GM12801 (cell line): ENCODE data around the gene NAGS.

Experiments used
- TF ChIP-seq, protein P1 (sequence below): IDR thresholded peaks from one replicate; pipeline ENCODE4 v1.5.1; 2011; ENCODE audit warnings: control low read depth; ENCODE audit not compliant: insufficient read length; ENCODE audit errors: extremely low read depth

Gene NAGS

DNA sequence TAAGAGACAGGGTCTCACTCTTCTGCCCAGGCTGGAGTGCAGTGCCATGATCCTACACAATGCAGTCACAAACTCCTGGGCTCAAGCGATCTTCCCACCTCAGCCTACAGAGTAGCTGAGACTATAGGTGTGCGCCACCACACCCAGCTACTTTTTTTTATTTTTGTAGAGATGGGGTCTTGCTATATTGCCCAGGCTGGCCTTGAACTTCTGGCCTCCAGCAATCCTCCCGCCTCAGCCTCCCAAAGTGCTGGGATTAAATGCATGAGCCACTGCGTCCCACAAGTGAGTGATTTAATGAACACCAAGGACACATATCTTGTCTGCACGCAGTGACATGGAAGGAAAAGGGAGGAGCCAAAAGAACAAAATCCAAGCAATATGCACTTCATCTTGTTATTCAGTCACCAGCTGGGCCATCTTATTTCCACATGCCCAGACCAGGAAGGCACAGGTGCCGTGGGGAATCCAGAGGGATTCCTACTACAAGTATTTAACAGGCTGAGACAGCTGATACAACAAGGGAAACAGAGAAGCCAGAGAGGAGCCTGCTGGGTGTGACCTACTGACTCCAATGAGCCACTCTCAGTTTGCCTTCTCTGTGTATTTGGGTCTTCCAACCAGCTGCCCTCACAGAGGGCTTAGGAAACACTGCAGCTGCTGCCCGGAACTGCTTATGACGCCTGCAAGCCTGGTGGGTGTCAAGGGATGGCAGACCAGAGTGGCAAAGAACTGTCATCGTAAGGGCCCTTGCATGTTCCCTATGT is 45.1 kb downstream of the NAGS start:
- TF ChIP-seq, protein P1, sequence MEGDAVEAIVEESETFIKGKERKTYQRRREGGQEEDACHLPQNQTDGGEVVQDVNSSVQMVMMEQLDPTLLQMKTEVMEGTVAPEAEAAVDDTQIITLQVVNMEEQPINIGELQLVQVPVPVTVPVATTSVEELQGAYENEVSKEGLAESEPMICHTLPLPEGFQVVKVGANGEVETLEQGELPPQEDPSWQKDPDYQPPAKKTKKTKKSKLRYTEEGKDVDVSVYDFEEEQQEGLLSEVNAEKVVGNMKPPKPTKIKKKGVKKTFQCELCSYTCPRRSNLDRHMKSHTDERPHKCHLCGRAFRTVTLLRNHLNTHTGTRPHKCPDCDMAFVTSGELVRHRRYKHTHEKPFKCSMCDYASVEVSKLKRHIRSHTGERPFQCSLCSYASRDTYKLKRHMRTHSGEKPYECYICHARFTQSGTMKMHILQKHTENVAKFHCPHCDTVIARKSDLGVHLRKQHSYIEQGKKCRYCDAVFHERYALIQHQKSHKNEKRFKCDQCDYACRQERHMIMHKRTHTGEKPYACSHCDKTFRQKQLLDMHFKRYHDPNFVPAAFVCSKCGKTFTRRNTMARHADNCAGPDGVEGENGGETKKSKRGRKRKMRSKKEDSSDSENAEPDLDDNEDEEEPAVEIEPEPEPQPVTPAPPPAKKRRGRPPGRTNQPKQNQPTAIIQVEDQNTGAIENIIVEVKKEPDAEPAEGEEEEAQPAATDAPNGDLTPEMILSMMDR = no peak

DNA sequence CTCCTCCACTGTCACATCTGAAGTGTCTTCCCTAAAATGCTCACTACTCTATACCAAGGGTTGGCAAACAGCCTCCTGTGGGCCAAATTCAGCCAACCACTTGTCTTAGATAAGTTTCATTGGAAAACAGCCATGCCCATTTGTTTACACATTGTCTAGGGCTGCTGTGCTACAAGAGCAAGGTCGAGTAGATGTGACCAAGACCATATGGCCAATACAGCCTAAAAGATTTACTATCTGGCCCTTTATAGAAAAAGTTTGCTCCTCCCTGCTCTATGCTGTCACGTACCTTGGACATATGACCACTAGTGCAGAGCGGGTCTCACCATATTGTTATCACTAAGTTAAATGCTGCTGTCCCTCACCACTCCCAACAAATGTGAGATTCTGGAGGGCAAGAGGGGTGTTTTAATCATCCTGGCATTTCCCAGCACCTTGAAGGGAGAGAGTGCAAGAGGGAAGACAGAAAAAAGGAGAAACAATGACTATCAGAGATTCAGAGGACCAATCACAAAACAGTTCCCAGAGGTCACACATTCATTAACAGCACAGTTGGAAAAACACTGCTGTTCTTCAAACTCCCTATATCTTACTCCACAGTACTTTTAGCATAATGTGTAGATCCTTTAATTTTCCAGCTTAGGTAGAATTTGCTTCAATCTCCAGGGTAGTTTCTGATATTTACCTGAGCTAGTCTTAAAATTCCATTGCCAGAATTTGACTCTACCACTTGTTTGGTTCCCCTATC is 48.9 kb downstream of the NAGS start:
- TF ChIP-seq, protein P1 = no peak
